Cardiac muscle cell (in vitro differentiated cells and primary cell): ENCODE results near the gene ELAVL3. TPM values are rescaled to one million over a fixed set of nuclear protein-coding genes. Genes with fewer than 3 reads are reported as not detected.

Experiments used
- DNase-seq, 2 donors: peaks; one replicate each; pipeline versions ENCODE4 v3.0.0 to v3.0.0-alpha.2; 2010 to 2017; ENCODE audit warnings: low read depth in 1 of 2, low spot score in 1 of 2
- H3K27ac ChIP-seq: fragments of 200-600 bp; sonication (generic); 2 replicates; pipeline ENCODE4 v1.5.1; 2016
- H3K27me3 ChIP-seq: fragments of 200-600 bp; sonication (generic); 2 replicates; pipeline ENCODE4 v1.6.0; 2016; ENCODE audit warnings: control low read depth
- H3K36me3 ChIP-seq: fragments of 200-600 bp; sonication (generic); 2 replicates; pipeline ENCODE4 v1.5.1; 2016; ENCODE audit warnings: control low read depth
- H3K4me1 ChIP-seq: fragments of 200-600 bp; sonication (generic); 2 replicates; pipeline ENCODE4 v1.8.1; 2017; ENCODE audit warnings: low read depth, mild to moderate bottlenecking, mixed run types
- H3K4me3 ChIP-seq: fragments of 200-600 bp; sonication (generic); 2 replicates; pipeline ENCODE4 v1.5.1; 2016; ENCODE audit warnings: mild to moderate bottlenecking
- H3K9me3 ChIP-seq: fragments of 200-600 bp; sonication (generic); 2 replicates; pipeline ENCODE4 v1.5.1; 2017; ENCODE audit warnings: low read depth, mild to moderate bottlenecking, control low read depth
- CTCF ChIP-seq: IDR thresholded peaks from 2 replicates; pipeline ENCODE4 v1.5.1; 2012; ENCODE audit warnings: low read depth, mild to moderate bottlenecking, low read length
- polyA plus RNA-seq: library from polyadenylated mRNA; unstranded; fragments of >200 nt; fragmentation: Nextera tagmentation; extraction: Ambion mirVana; gene quantifications from 2 replicates; pipeline ENCODE4 v1.2.1, GENCODE V29; 2016
- total RNA-seq: library from RNA; depleted of rRNA; stranded (reverse); fragments of >200 nt; gene quantifications from 2 replicates; pipeline ENCODE4 v1.2.3, GENCODE V29; 2016

ELAVL3 gene
- 0.09 and 0.18 TPM in 2 replicates for total RNA-seq
- polyA plus RNA-seq = 0.10 TPM in 1 of 2 replicates, not detected in the other

- H3K27ac ChIP-seq = no peak within 1 kb of the TSS
- no peak for DNase-seq
- H3K27me3 ChIP-seq = peaks cover 54% of the 10 kb centered on the region
- H3K4me3 ChIP-seq = no peak within 1 kb of the TSS
- H3K4me1 ChIP-seq = peaks cover 3% of the 10 kb centered on the region
- no peaks in the 10 kb centered on the region for H3K36me3 ChIP-seq
- H3K9me3 ChIP-seq = no peaks in the 10 kb centered on the region
- no peak for TF ChIP-seq CTCF
These were observed at the start of gene ELAVL3 for GRCh38 chr19:11480715-11481533. Gene ELAVL3 (minus strand): TSS chr19:11481046. CDS start chr19:11480608, 438 bp downstream.

GRCh38 chr19:11530432-11530831 is 49.6 kb upstream of the ELAVL3 start:
- peak; percentile 90 to 91 for DNase-seq
- no peaks in the 10 kb centered on the region for H3K36me3 ChIP-seq
- H3K4me3 ChIP-seq = no peak overlapping the region
- no peaks in the 10 kb centered on the region for H3K9me3 ChIP-seq
- H3K4me1 ChIP-seq = no peaks in the 10 kb centered on the region
- TF ChIP-seq CTCF = peak; percentile 44
- no peaks in the 10 kb centered on the region for H3K27me3 ChIP-seq
- H3K27ac ChIP-seq = no peak overlapping the region

- DNase-seq = peak; percentile 98 to 99
- Histone ChIP-seq H3K4me3 (peak within 1 kb of the TSS; percentile 65), H3K27ac (peak within 1 kb of the TSS; percentile 97), H3K4me1 (no peaks in the 10 kb centered on the region), H3K9me3 (no peaks in the 10 kb centered on the region), H3K27me3 (no peaks in the 10 kb centered on the region), H3K36me3 (no peaks in the 10 kb centered on the region)
- TF ChIP-seq CTCF = no peak
These were observed 47.9 kb upstream of the ELAVL3 start, which contains the start of gene ECSIT for GRCh38 chr19:11528551-11529341. Gene ECSIT (minus strand): TSS chr19:11529134. CDS start chr19:11519170, 9,964 bp downstream.

- no peak for DNase-seq
- Histone ChIP-seq H3K4me3 (no peak overlapping the region), H3K36me3 (peaks cover 2% of the 10 kb centered on the region), H3K27me3 (no peaks in the 10 kb centered on the region), H3K4me1 (no peaks in the 10 kb centered on the region), H3K27ac (no peak overlapping the region), H3K9me3 (no peaks in the 10 kb centered on the region)
- TF ChIP-seq CTCF = no peak
These were observed 38.3 kb upstream of the ELAVL3 start for GRCh38 chr19:11519138-11519537.

- Histone ChIP-seq H3K9me3 (no peaks in the 10 kb centered on the region), H3K4me1 (no peaks in the 10 kb centered on the region), H3K36me3 (peaks cover 6% of the 10 kb centered on the region), H3K27me3 (no peaks in the 10 kb centered on the region), H3K4me3 (no peak overlapping the region), H3K27ac (no peak overlapping the region)
- DNase-seq = no peak
- TF ChIP-seq CTCF = no peak
These were observed 33.1 kb upstream of the ELAVL3 start for GRCh38 chr19:11513946-11514345.
